ENCODE results near the gene WWOX.
"Not testable (repeated sequence)": the region's sequence is repeated elsewhere in the genome, so short reads cannot be mapped to it uniquely, and the experiment has no call there.

WWOX gene

DNA sequence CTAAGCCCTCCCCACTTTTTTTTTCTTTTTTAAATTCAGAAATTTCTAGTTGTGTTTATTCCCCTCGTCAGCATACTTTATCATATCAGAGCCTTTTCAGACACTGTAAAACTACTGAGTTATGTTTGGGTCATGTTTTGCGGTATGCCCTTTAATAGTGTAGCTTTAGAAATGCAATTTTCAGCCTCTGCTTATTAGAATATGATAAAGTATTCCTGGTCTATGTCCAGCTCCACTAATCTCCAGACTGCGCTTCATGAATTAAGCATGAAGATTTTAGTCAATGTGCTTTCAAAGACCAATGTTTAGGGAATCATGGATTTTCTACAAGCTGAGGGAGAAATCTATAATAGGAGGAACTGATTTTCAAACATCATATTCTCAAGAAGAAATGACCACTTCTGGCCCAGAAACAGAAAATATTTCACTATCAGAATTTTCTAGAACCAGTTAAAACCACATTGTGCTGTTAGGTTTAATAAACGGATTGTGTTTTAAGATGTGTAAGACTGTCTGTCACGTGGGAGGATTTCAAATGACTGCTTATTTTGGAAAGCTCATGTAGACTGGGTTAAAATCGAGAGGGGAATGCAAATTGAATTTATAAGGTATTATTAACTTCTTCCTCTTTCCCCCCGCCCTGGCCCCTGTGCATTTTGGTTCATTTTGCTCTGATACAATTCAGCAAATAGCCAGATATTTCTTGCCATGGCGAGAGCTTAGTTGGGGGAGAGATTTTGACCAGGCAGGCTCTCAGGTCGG, 498.5 kb downstream of the WWOX start:
- no peak for DNase-seq (ENCODE audit: low read depth in 2 of 2, low spot score in 1 of 2)

- no peak for DNase-seq (ENCODE audit: low read depth in 2 of 2, low spot score in 1 of 2)
Measured at GRCh38 chr16:78599271-78599670, 499.8 kb downstream of the WWOX start.

DNA sequence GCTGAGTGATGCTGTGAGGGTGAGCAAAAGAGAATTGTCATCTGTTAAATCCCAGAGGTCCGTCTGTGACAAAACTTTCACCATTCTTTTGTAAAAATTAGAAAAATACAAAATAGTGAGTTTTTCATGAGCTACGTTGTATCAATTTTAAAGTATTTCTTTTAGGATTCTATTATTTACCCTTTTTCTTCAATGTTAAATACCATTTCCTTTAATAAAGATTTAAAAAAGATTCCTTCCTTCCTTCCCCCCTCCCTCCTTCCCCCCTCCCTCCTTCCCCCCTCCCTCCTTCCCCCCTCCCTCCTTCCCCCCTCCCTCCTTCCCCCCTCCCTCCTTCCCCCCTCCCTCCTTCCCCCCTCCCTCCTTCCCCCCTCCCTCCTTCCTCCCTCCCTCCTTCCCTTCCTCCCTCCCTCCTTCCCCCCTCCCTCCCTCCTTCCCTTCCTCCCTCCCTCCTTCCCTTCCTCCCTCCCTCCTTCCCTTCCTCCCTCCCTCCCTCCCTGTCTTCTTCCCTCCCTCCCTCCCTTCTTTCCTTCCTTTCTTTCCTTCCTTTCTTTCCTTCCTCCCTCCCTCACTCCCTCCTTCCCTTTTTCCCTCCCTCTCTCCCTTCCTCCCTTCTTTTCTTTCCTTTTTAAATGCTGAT, 505.1 kb downstream of the WWOX start:
- DNase-seq (ENCODE audit: low read depth in 2 of 2, low spot score in 1 of 2): not testable (repeated sequence)

DNA sequence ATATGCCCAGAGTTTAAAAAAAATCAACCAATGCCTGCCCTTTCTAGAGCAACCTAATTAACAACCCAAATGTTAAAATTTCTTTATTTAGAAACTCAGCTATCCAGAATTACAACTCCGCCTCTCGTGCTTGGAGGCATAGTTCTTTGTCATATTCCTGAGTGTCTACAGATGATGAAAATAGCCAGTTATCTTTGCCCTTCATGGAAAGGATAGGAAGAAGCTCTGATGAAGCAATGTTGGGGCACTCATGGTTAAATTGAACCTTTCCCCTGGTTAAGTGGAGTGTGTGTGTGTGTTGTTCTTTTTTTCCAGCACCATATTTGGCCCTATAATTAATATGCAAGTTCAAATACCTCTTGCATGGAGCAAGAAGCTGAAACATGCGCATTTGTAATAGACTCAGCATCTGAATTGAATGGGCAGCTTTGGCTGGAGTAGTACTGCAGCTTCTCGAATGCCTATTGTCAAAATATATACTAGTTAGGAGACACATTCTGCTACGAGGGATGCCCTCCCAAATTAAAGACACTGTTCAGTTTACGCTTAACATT, 506.2 kb downstream of the WWOX start:
- DNase-seq (ENCODE audit: low read depth in 2 of 2, low spot score in 1 of 2): no peak

GRCh38 chr16:78606545-78606944, 507.1 kb downstream of the WWOX start:
- no peak for DNase-seq (ENCODE audit: low read depth in 2 of 2, low spot score in 1 of 2)

- no peak for DNase-seq (ENCODE audit: low read depth in 2 of 2, low spot score in 1 of 2)
Measured at GRCh38 chr16:78607022-78607421, 507.6 kb downstream of the WWOX start.

GRCh38 chr16:78607465-78607864, 508.0 kb downstream of the WWOX start:
- no peak for DNase-seq (ENCODE audit: low read depth in 2 of 2, low spot score in 1 of 2)

GRCh38 chr16:78608305-78608776, 508.9 kb downstream of the WWOX start:
- no peak for DNase-seq (ENCODE audit: low read depth in 2 of 2, low spot score in 1 of 2)

- DNase-seq (ENCODE audit: low read depth in 2 of 2, low spot score in 1 of 2): no peak
Measured at GRCh38 chr16:78609402-78610274, 510.2 kb downstream of the WWOX start.

DNA sequence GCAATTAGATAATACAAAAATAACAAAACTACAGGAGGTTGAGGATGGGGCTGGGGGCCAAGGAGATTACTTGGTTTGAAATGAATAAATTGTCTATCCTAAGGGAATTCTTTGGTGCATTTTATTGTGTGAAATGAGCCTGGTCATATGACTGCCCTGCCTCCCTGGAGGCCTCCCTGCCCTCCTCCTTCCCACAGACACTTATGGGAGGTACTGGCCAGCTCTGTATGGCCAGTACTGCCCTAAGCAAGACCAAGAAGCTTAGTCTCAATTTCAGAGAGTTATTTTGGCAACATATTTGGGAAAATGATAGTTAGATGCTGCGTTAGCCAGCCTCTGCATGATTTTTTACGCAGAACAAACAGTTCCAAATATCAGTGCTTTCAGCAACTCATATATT, 511.9 kb downstream of the WWOX start:
- DNase-seq (ENCODE audit: low read depth in 2 of 2, low spot score in 1 of 2): no peak

- no peak for DNase-seq (ENCODE audit: low read depth in 2 of 2, low spot score in 1 of 2)
Measured at GRCh38 chr16:78619811-78620210, 520.4 kb downstream of the WWOX start.

GRCh38 chr16:78620291-78620690, 520.8 kb downstream of the WWOX start:
- no peak for DNase-seq (ENCODE audit: low read depth in 2 of 2, low spot score in 1 of 2)

- no peak for DNase-seq (ENCODE audit: low read depth in 2 of 2, low spot score in 1 of 2)
Measured at GRCh38 chr16:78623796-78624195, 524.3 kb downstream of the WWOX start.

DNA sequence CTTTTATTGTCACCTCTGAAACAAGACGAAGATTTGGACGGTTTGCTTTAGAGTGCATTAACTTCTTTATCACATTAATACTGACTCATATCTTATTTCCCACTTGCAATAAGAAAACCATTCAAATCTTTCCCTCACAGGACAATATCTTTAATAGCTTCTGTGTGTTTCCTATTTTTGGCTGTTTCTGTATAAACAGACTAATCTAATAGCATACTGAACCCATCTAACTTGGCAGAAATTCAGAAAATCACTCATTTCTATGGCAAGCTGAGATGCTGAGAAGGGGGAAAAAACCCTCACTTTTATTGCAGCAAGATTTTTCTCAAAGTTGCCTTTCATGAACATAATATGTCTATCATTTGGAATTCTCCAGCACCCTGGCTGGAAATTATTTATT, 524.9 kb downstream of the WWOX start:
- no peak for DNase-seq (ENCODE audit: low read depth in 2 of 2, low spot score in 1 of 2)

- no peak for DNase-seq (ENCODE audit: low read depth in 2 of 2, low spot score in 1 of 2)
Measured at GRCh38 chr16:78628461-78629045, 529.1 kb downstream of the WWOX start.

GRCh38 chr16:78629173-78629572, 529.7 kb downstream of the WWOX start:
- DNase-seq (ENCODE audit: low read depth in 2 of 2, low spot score in 1 of 2): no peak

DNA sequence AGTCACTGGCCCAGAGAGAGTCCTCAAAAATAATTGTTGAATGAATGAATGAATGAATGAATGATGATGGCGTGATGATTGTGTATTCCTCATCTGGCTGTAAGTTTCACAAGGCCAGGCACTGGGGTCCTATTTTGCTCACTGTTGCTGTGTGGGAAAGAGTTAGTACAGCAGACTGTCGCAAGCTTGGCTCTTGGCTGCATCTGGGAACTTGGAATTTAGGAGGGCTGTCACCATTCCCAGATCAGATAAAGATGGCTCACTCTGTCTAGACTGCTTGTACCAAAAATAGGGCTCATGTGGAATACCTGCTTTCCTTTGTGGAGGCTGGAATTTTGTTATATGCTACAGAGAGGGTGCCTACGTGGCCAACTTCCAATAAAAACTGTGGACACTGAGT, 530.6 kb downstream of the WWOX start:
- DNase-seq (ENCODE audit: low read depth in 2 of 2, low spot score in 1 of 2): no peak

DNA sequence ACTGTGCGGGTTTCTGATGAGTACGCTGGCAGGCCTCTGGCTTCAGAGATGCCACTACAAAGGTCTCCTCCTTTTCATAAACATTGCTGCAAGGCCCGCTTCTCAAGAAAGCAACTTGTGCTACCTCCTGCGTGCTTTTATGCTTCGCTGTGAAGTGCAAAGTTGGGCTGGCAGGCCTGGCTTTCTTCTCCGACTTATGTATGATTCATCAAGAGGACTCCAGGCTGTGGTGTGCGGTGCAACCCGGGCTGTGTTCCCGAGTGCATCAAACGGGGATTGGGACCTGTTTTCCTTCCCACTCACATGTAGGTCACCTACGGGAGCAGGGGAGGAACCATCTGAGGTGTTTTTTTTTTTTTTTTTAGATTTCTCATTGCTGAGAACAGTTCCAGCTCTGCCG, 534.1 kb downstream of the WWOX start:
- no peak for DNase-seq (ENCODE audit: low read depth in 2 of 2, low spot score in 1 of 2)

DNA sequence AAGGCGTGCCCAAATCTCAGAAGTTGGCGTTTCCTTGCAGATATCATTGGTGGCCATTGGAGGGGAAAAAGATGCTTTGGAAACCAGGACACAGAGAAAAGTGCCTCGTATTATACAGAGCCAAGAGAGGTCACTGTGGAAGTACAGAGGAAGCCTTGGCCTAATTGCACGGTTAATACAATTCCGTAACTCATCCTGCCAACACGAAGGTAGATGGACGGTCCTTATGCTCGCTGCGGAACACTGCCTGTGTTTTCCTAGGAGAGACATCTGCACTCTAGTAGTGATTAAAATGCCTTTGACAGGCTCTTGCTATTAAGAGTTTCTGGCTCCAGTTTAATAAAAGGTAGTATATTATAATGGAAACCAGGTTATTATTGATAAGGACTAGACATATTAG, 536.4 kb downstream of the WWOX start:
- no peak for DNase-seq (ENCODE audit: low read depth in 2 of 2, low spot score in 1 of 2)

- DNase-seq (ENCODE audit: low read depth in 2 of 2, low spot score in 1 of 2): no peak
Measured at GRCh38 chr16:78638371-78638770, 538.9 kb downstream of the WWOX start.

DNA sequence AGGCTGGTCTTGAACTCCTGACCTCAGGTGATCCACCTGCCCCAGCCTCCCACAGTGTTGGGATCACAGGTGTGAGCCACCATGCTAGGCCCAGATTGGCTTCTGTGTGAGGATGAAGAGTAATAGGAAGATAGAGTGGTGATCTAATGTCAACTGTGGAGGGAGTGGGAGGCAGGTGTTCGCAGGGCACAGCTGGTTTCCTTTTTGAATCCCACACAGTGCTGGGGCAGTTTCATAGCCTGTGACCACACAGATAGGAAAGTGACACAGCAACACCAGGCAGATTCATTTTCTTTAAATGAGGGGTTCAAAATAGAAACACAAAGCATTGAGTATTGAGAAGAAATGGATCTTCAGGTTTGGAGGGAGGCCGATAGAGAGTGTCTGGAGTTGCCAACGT, 540.3 kb downstream of the WWOX start:
- DNase-seq (ENCODE audit: low read depth in 2 of 2, low spot score in 1 of 2): no peak
